ENCODE results near the gene C5.
A peak's percentile ranks its signal among the peaks of the same experiment; 100 is the strongest.

C5 gene

DNA sequence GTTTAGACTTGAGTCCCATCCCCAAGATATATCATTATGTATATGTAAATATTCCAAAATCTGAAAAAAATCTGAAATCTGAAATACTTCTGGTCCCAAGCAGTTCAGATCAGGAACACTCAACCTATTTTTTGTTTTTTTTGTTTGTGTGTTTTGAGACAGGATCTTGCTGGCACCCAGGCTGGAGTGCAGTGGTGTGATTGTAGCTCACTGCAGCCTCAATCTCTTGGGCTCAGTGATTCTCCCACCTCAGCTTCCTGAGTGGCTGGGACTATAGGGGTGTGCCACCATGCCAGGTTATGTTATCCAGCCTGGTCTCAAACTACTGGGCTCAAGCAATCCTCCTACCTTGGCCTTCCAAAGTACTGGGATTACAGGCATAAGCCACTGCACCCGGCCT lies 72.8 kb downstream of the C5 start:
- TF ChIP-seq, protein P1, sequence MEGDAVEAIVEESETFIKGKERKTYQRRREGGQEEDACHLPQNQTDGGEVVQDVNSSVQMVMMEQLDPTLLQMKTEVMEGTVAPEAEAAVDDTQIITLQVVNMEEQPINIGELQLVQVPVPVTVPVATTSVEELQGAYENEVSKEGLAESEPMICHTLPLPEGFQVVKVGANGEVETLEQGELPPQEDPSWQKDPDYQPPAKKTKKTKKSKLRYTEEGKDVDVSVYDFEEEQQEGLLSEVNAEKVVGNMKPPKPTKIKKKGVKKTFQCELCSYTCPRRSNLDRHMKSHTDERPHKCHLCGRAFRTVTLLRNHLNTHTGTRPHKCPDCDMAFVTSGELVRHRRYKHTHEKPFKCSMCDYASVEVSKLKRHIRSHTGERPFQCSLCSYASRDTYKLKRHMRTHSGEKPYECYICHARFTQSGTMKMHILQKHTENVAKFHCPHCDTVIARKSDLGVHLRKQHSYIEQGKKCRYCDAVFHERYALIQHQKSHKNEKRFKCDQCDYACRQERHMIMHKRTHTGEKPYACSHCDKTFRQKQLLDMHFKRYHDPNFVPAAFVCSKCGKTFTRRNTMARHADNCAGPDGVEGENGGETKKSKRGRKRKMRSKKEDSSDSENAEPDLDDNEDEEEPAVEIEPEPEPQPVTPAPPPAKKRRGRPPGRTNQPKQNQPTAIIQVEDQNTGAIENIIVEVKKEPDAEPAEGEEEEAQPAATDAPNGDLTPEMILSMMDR (conservative IDR thresholded peaks at IDR 0.05; ENCODE audit: low read length): no peak
- no peak for TF ChIP-seq EZH2phosphoT487 (IDR thresholded peaks at IDR 0.05; ENCODE audit: borderline replicate concordance)
- H3K4me3 ChIP-seq (ENCODE audit: low read length, poor library complexity, severe bottlenecking): no peak overlapping the region
- no peaks in the 10 kb centered on the region for H3K27me3 ChIP-seq (ENCODE audit: insufficient read depth, low read length, poor library complexity, severe bottlenecking)
- H4K20me1 ChIP-seq (ENCODE audit: insufficient read depth, low read length, poor library complexity, severe bottlenecking): no peaks in the 10 kb centered on the region
- H3K9me2 ChIP-seq (replicated peaks; ENCODE audit: low read depth, low read length): no peaks in the 10 kb centered on the region
- H3F3A ChIP-seq (ENCODE audit: low read depth): 0 out of 2 replicates have a peak, but pooled peaks cover 8% of the 10 kb centered on the region
- no peak overlapping the region for H3K4me2 ChIP-seq (ENCODE audit: low read depth, low read length, poor library complexity, severe bottlenecking)
- no peaks in the 10 kb centered on the region for H3K79me2 ChIP-seq (ENCODE audit: insufficient read depth, low read length)
- no peak overlapping the region for H2AFZ ChIP-seq (ENCODE audit: low read length)
- no peak overlapping the region for H3K9ac ChIP-seq (ENCODE audit: low read depth, low read length, poor library complexity, severe bottlenecking)
- H3K4me1 ChIP-seq (ENCODE audit: insufficient read depth, low read length, poor library complexity, severe bottlenecking): peaks cover 39% of the 10 kb centered on the region
- H3K9me3 ChIP-seq (ENCODE audit: insufficient read depth, low read depth, low read length): no peaks in the 10 kb centered on the region
- H3K36me3 ChIP-seq (ENCODE audit: insufficient read depth, low read length): no peaks in the 10 kb centered on the region

DNA sequence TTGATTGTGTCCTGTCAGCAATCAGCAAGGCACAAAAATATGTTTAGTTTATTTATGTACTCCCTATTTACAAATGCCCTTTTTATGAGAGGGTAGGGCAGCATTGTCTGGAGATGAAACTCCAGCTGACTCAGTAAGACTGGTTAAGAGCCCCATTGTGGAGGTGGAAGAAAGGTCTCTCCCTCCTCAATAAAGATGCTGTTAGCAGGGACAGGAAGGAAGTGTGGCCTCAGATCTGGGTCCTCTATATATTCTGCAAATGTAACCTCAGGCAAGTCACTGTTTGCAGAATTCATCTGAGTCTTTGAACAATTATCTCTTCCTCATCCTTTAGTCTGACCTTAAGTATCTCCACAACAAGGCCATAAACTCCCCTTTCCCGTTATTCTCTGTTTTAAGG lies 75.2 kb downstream of the C5 start:
- no peaks in the 10 kb centered on the region for H3K79me2 ChIP-seq (ENCODE audit: insufficient read depth, low read length)
- H3K4me2 ChIP-seq (ENCODE audit: low read depth, low read length, poor library complexity, severe bottlenecking): peak overlapping the region; percentile 79
- H3K36me3 ChIP-seq (ENCODE audit: insufficient read depth, low read length): no peaks in the 10 kb centered on the region
- no peaks in the 10 kb centered on the region for H3K9me3 ChIP-seq (ENCODE audit: insufficient read depth, low read depth, low read length)
- H3K9me2 ChIP-seq (replicated peaks; ENCODE audit: low read depth, low read length): no peaks in the 10 kb centered on the region
- peaks cover 42% of the 10 kb centered on the region for H3K4me1 ChIP-seq (ENCODE audit: insufficient read depth, low read length, poor library complexity, severe bottlenecking)
- H3K9ac ChIP-seq (ENCODE audit: low read depth, low read length, poor library complexity, severe bottlenecking): peak overlapping the region; percentile 50
- TF ChIP-seq, protein P1 (conservative IDR thresholded peaks at IDR 0.05; ENCODE audit: low read length): no peak
- no peak for TF ChIP-seq EZH2phosphoT487 (IDR thresholded peaks at IDR 0.05; ENCODE audit: borderline replicate concordance)
- peak overlapping the region; percentile 54 for H3K4me3 ChIP-seq (ENCODE audit: low read length, poor library complexity, severe bottlenecking)
- H3F3A ChIP-seq (ENCODE audit: low read depth): 0 out of 2 replicates have a peak, but pooled peaks cover 8% of the 10 kb centered on the region
- no peak overlapping the region for H2AFZ ChIP-seq (ENCODE audit: low read length)
- H3K27me3 ChIP-seq (ENCODE audit: insufficient read depth, low read length, poor library complexity, severe bottlenecking): no peaks in the 10 kb centered on the region
- H4K20me1 ChIP-seq (ENCODE audit: insufficient read depth, low read length, poor library complexity, severe bottlenecking): no peaks in the 10 kb centered on the region

DNA sequence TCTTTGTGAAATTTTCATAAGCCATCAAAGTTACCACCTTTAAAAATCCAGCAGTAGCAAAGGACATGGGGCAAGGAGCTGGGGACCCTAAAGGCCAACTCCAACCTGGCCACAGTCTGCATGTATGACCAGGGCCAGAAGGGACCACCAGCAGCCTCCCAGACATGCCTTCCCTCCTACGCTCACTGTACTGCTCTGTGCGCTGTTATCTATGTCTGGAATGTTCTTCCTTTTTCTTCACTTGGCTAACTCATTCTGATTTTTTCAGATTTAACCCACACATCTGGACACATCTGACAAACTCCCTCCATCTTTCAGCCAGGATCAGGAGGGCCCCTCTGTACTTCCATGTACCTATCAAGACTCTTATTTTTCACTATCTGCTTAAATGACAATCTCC lies 75.9 kb downstream of the C5 start:
- no peaks in the 10 kb centered on the region for H4K20me1 ChIP-seq (ENCODE audit: insufficient read depth, low read length, poor library complexity, severe bottlenecking)
- peak overlapping the region; percentile 54 for H3K4me3 ChIP-seq (ENCODE audit: low read length, poor library complexity, severe bottlenecking)
- TF ChIP-seq EZH2phosphoT487 (IDR thresholded peaks at IDR 0.05; ENCODE audit: borderline replicate concordance): no peak
- TF ChIP-seq, protein P1 (conservative IDR thresholded peaks at IDR 0.05; ENCODE audit: low read length): no peak
- no peaks in the 10 kb centered on the region for H3K9me2 ChIP-seq (replicated peaks; ENCODE audit: low read depth, low read length)
- peak overlapping the region; percentile 79 for H3K4me2 ChIP-seq (ENCODE audit: low read depth, low read length, poor library complexity, severe bottlenecking)
- no peaks in the 10 kb centered on the region for H3K27me3 ChIP-seq (ENCODE audit: insufficient read depth, low read length, poor library complexity, severe bottlenecking)
- H3F3A ChIP-seq (ENCODE audit: low read depth): 0 out of 2 replicates have a peak, but pooled peaks cover 8% of the 10 kb centered on the region
- H3K36me3 ChIP-seq (ENCODE audit: insufficient read depth, low read length): no peaks in the 10 kb centered on the region
- peaks cover 42% of the 10 kb centered on the region for H3K4me1 ChIP-seq (ENCODE audit: insufficient read depth, low read length, poor library complexity, severe bottlenecking)
- peak overlapping the region; percentile 20 for H2AFZ ChIP-seq (ENCODE audit: low read length)
- H3K9me3 ChIP-seq (ENCODE audit: insufficient read depth, low read depth, low read length): no peaks in the 10 kb centered on the region
- H3K79me2 ChIP-seq (ENCODE audit: insufficient read depth, low read length): no peaks in the 10 kb centered on the region
- H3K9ac ChIP-seq (ENCODE audit: low read depth, low read length, poor library complexity, severe bottlenecking): peak overlapping the region; percentile 50

All from Loucy (cell line).